Astrocyte of the spinal cord (primary cell): ENCODE results near the gene KLK15.

ENCODE experiments used
- DNase-seq: peaks from one replicate; pipeline ENCODE4 v3.0.0; 2011; ENCODE audit warnings: low read depth, low spot score
- H3K4me3 ChIP-seq: 2 replicates; pipeline ENCODE4 v1.5.1; 2011; ENCODE audit warnings: low read depth, mild to moderate bottlenecking, low read length, moderate library complexity
- in situ Hi-C: cut with HindIII; loops from 2 replicates; pipeline ENCODE4 v1.10.0; 2017; ENCODE audit warnings: low sequenced_read_pairs
- TF ChIP-seq, protein P1 (sequence below): IDR thresholded peaks from 2 replicates; pipeline ENCODE4 v1.5.1; 2012; ENCODE audit warnings: low read depth, mild to moderate bottlenecking, low read length, inconsistent platforms

The KLK15 gene

DNA sequence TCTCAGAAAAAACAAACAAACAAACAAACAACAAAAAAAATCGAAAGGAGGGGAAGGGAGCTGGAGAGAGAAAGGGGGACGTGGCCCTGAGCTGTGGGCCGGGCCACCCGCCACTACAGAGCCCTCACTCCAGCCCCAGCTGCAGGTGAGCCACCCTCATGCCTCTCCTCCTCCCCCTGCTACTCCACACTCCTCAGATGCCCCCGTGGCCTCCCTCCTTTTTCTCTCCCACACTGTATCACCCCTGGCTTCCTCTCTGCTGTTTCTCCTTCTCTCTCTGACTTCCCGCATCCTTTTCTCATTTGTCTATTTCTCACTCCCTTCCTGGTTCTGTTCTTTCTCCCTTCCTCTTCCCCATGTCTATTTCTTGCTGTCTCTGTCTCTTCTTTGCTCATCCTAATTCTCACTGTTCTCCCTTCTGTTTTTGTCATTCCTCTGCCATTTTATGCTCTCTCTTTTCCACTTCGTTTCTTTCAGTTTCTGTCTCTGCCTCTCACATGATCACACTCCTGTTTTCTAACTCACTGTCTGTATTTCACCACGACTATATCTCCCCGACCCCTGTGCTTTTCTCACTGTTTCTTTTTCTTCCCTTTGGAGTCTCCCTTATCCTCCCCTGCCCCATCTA, 42.5 kb upstream of the KLK15 start:
- in situ Hi-C loops = no loop called here
- DNase-seq = no peak

DNA sequence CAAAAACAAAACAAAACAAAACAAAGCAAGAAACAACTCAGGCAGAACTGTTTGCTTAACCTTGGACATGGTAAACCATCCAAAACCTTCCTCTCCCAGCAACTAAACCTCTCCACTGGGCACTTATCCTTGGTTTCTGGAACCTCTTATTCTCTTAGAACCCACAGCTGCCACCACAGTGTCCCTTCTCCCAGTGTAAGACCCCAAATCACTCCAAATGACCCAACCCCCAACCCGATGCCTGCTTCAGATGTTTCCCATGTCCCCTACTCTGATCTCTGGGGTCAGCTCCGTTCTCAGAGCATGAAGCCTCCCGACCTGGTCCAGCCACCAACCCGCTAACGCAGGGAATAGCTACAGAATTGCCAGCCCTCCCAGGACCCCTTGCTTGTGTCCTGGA, 40.8 kb upstream of the KLK15 start:
- no peak overlapping the region for H3K4me3 ChIP-seq
- no peak for DNase-seq
- TF ChIP-seq, protein P1, sequence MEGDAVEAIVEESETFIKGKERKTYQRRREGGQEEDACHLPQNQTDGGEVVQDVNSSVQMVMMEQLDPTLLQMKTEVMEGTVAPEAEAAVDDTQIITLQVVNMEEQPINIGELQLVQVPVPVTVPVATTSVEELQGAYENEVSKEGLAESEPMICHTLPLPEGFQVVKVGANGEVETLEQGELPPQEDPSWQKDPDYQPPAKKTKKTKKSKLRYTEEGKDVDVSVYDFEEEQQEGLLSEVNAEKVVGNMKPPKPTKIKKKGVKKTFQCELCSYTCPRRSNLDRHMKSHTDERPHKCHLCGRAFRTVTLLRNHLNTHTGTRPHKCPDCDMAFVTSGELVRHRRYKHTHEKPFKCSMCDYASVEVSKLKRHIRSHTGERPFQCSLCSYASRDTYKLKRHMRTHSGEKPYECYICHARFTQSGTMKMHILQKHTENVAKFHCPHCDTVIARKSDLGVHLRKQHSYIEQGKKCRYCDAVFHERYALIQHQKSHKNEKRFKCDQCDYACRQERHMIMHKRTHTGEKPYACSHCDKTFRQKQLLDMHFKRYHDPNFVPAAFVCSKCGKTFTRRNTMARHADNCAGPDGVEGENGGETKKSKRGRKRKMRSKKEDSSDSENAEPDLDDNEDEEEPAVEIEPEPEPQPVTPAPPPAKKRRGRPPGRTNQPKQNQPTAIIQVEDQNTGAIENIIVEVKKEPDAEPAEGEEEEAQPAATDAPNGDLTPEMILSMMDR = no peak
- in situ Hi-C loops = no loop called here

More for the DNA sequence above, 42.5 kb upstream of the KLK15 start:
- TF ChIP-seq, protein P1 = no peak
- no peak overlapping the region for H3K4me3 ChIP-seq

DNA sequence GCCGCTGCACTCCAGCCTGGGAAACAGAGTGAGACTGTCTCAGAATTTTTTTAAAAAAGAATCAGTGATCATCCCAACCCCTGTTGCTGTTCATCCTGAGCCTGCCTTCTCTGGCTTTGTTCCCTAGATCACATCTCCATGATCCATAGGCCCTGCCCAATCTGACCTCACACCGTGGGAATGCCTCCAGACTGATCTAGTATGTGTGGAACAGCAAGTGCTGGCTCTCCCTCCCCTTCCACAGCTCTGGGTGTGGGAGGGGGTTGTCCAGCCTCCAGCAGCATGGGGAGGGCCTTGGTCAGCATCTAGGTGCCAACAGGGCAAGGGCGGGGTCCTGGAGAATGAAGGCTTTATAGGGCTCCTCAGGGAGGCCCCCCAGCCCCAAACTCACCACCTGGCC, 39.7 kb upstream of the KLK15 start, which contains the start of gene KLK2:
Gene KLK2 (plus strand): TSS at position 384 of the 400 bp plus-strand sequence. CDS start 35 bp downstream, outside the sequence.
- DNase-seq = no peak
- TF ChIP-seq, protein P1 = no peak
- in situ Hi-C loops = no loop called here
- H3K4me3 ChIP-seq = no peak within 1 kb of the TSS

DNA sequence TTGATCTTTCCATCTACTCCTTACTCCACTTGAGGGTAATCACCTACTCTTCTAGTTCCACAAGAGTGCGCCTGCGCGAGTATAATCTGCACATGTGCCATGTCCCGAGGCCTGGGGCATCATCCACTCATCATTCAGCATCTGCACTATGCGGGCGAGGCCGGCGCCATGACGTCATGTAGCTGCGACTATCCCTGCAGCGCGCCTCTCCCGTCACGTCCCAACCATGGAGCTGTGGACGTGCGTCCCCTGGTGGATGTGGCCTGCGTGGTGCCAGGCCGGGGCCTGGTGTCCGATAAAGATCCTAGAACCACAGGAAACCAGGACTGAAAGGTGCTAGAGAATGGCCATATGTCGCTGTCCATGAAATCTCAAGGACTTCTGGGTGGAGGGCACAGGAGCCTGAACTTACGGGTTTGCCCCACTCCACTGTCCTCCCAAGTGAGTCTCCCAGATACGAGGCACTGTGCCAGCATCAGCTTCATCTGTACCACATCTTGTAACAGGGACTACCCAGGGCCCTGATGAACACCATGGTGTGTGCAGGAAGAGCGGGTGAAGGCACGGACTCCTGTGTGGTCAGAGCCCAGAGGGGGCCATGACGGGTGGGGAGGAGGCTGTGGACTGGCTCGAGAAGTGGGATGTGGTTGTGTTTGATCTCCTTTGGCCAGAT, 37.2 kb upstream of the KLK15 start:
- no peak for DNase-seq

DNA sequence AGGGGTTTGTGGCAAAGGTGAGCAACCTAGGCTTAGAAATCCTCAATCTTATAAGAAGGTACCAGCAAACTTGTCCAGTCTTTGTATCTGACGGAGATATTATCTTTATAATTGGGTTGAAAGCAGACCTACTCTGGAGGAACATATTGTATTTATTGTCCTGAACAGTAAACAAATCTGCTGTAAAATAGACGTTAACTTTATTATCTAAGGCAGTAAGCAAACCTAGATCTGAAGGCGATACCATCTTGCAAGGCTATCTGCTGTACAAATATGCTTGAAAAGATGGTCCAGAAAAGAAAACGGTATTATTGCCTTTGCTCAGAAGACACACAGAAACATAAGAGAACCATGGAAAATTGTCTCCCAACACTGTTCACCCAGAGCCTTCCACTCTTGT, 36.1 kb upstream of the KLK15 start:
- in situ Hi-C loops = no loop called here
- TF ChIP-seq, protein P1 = no peak
- H3K4me3 ChIP-seq = no peak overlapping the region

More for the DNA sequence above, 37.2 kb upstream of the KLK15 start:
- H3K4me3 ChIP-seq = no peak overlapping the region
- in situ Hi-C loops = no loop called here
- TF ChIP-seq, protein P1 = no peak

DNA sequence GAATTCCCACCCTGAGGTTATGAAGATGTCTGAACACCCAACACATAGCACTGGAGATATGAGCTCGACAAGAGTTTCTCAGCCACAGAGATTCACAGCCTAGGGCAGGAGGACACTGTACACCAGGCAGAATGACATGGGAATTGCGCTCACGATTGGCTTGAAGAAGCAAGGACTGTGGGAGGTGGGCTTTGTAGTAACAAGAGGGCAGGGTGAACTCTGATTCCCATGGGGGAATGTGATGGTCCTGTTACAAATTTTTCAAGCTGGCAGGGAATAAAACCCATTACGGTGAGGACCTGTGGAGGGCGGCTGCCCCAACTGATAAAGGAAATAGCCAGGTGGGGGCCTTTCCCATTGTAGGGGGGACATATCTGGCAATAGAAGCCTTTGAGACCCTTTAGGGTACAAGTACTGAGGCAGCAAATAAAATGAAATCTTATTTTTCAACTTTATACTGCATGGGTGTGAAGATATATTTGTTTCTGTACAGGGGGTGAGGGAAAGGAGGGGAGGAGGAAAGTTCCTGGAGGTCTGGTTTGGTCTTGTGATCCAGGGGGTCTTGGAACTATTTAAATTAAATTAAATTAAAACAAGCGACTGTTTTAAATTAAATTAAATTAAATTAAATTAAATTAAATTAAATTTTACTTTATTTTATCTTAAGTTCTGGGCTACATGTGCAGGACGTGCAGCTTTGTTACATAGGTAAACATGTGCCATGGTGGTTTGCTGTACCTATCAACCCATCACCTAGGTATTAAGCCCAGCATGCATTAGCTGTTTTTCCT, 28.3 kb upstream of the KLK15 start:
- no peak overlapping the region for H3K4me3 ChIP-seq
- DNase-seq = no peak
- TF ChIP-seq, protein P1 = no peak
- in situ Hi-C loops = no loop called here

More for the DNA sequence above, 36.1 kb upstream of the KLK15 start:
- DNase-seq = no peak
